Endodermal cell (in vitro differentiated cells): ENCODE measurements around the gene PACS1. TPM values are rescaled to one million over a fixed set of nuclear protein-coding genes. Genes with fewer than 3 reads are reported as not detected.

Experiments used
- DNase-seq: peaks from one replicate; pipeline ENCODE4 v3.0.0-alpha.2; 2017
- H3K27ac ChIP-seq: 2 replicates; pipeline ENCODE4 v1.5.1; 2013; ENCODE audit warnings: mild to moderate bottlenecking, low read depth, low read length, moderate library complexity
- H3K27me3 ChIP-seq: 2 replicates; pipeline ENCODE4 v1.6.1; 2013; ENCODE audit warnings: mild to moderate bottlenecking, low read length, moderate library complexity; ENCODE audit not compliant: insufficient read depth, control insufficient read depth, poor library complexity, severe bottlenecking
- H3K36me3 ChIP-seq: 2 replicates; pipeline ENCODE4 v1.7.0; 2013; ENCODE audit warnings: mild to moderate bottlenecking, low read length, moderate library complexity; ENCODE audit not compliant: control insufficient read depth, insufficient read depth
- H3K4me1 ChIP-seq: one replicate; pipeline ENCODE4 v1.7.0; 2013; ENCODE audit warnings: low read length; ENCODE audit not compliant: control insufficient read depth, insufficient read depth
- H3K4me3 ChIP-seq: 2 replicates; pipeline ENCODE4 v1.5.1; 2013; ENCODE audit warnings: mild to moderate bottlenecking, low read length, moderate library complexity
- H3K9ac ChIP-seq: 2 replicates; pipeline ENCODE4 v1.6.1; 2013; ENCODE audit warnings: mild to moderate bottlenecking, low read length, moderate library complexity; ENCODE audit not compliant: poor library complexity, severe bottlenecking; ENCODE audit errors: extremely low read depth
- H3K9me3 ChIP-seq: 2 replicates; pipeline ENCODE4 v1.6.1; 2013; ENCODE audit warnings: mild to moderate bottlenecking, low read length, moderate library complexity; ENCODE audit not compliant: control insufficient read depth
- H3K27ac Mint-ChIP-seq: 2 replicates; pipeline ENCODE4 v1.8.0; 2020; ENCODE audit warnings: mixed read lengths
- H3K27me3 Mint-ChIP-seq: 2 replicates; pipeline ENCODE4 v1.8.0; 2021; ENCODE audit warnings: mild to moderate bottlenecking, mixed read lengths; ENCODE audit not compliant: insufficient read depth
- H3K36me3 Mint-ChIP-seq: 2 replicates; pipeline ENCODE4 v1.8.0; 2020; ENCODE audit warnings: low read depth, mixed read lengths
- H3K4me1 Mint-ChIP-seq: 2 replicates; pipeline ENCODE4 v1.8.0; 2020; ENCODE audit warnings: mixed read lengths
- H3K4me3 Mint-ChIP-seq: 2 replicates; pipeline ENCODE4 v1.8.0; 2020; ENCODE audit warnings: mild to moderate bottlenecking, moderate library complexity, mixed read lengths
- H3K9me3 Mint-ChIP-seq: 2 replicates; pipeline ENCODE4 v1.8.0; 2020; ENCODE audit warnings: mild to moderate bottlenecking, mixed read lengths
- CTCF ChIP-seq: fragments of 200-600 bp; sonication (generic); conservative IDR thresholded peaks from 2 replicates; pipeline ENCODE4 v1.5.0; 2021; ENCODE audit warnings: antibody characterized with exemption, mild to moderate bottlenecking
- WGBS, 2 experiments: methylation state at CpG; one replicate each; pipeline versions ENCODE4 v1.1.5 to v1.1.7; 2013; ENCODE audit warnings: missing lambda C conversion rate in 2 of 2, mixed read lengths in 1 of 2; ENCODE audit not compliant: insufficient coverage in 1 of 2, insufficient read length in 1 of 2; 5-methylcytosine and 5-hydroxymethylcytosine counted together
- total RNA-seq, 2 donors: library from RNA; stranded (reverse); fragmentation: NEBNext Ultra II Directional in 1 of 2; extraction: Animal tissue kit (Norgen Biotek cat#: 25700) in 1 of 2; gene quantifications; 2 replicates in 1 of 2; 3 replicates in 1 of 2; pipeline ENCODE4 v1.2.1, GENCODE V29; 2021

Gene PACS1
- total RNA-seq, 2 donors from 2014 or later, result 67.0 to 67.1 TPM

- H3K9me3 Mint-ChIP-seq, result no peaks in the 10 kb centered on the region
- H3K4me3 Mint-ChIP-seq, result no peak overlapping the region
- DNase-seq, result peak; percentile 66
Observed at GRCh38 chr11:66228521-66228920, 158.4 kb downstream of the PACS1 start.

GRCh38 chr11:66230156-66230555, 160.1 kb downstream of the PACS1 start:
- no peak for TF ChIP-seq CTCF
- no peak overlapping the region for H3K27ac Mint-ChIP-seq

More at GRCh38 chr11:66228521-66228920, 158.4 kb downstream of the PACS1 start:
- Histone ChIP-seq H3K27ac (no peak overlapping the region), H3K36me3 (peaks cover 61% of the 10 kb centered on the region), H3K4me1 (no peaks in the 10 kb centered on the region), H3K9me3 (no peaks in the 10 kb centered on the region), H3K27me3 (no peaks in the 10 kb centered on the region), H3K4me3 (no peak overlapping the region), H3K9ac (no peak overlapping the region)
- TF ChIP-seq CTCF, result no peak
- Mint-ChIP-seq H3K4me1 (peaks cover 3% of the 10 kb centered on the region), H3K27me3 (no peaks in the 10 kb centered on the region), H3K36me3 (peaks cover 64% of the 10 kb centered on the region), H3K27ac (peak overlapping the region; percentile 89)
- WGBS, 2 experiments, result 87 to 95% methylated on average over 4 to 6 of the region's 6 CpGs

GRCh38 chr11:66230978-66231377, 160.9 kb downstream of the PACS1 start:
- Histone ChIP-seq H3K27me3 (no peaks in the 10 kb centered on the region), H3K9ac (no peak overlapping the region), H3K9me3 (no peaks in the 10 kb centered on the region), H3K36me3 (peaks cover 51% of the 10 kb centered on the region), H3K4me1 (no peaks in the 10 kb centered on the region), H3K27ac (no peak overlapping the region), H3K4me3 (no peak overlapping the region)
- Mint-ChIP-seq H3K36me3 (peaks cover 72% of the 10 kb centered on the region), H3K27ac (no peak overlapping the region), H3K9me3 (no peaks in the 10 kb centered on the region), H3K4me3 (no peak overlapping the region), H3K4me1 (peaks cover 3% of the 10 kb centered on the region), H3K27me3 (no peaks in the 10 kb centered on the region)
- 95 to 96% methylated on average over 14 of the region's 14 CpGs for WGBS, 2 experiments
- DNase-seq, result no peak
- no peak for TF ChIP-seq CTCF

More at GRCh38 chr11:66230156-66230555, 160.1 kb downstream of the PACS1 start:
- no peak overlapping the region for H3K27ac ChIP-seq
- H3K9me3 ChIP-seq, result no peaks in the 10 kb centered on the region
- no peaks in the 10 kb centered on the region for H3K27me3 ChIP-seq
- WGBS, 2 experiments, result 90 to 92% methylated on average over 6 of the region's 6 CpGs
- no peak overlapping the region for H3K4me3 ChIP-seq
- no peak overlapping the region for H3K9ac ChIP-seq
- Mint-ChIP-seq H3K36me3 (peaks cover 65% of the 10 kb centered on the region), H3K4me3 (no peak overlapping the region), H3K9me3 (no peaks in the 10 kb centered on the region), H3K4me1 (peaks cover 3% of the 10 kb centered on the region), H3K27me3 (no peaks in the 10 kb centered on the region)
- no peaks in the 10 kb centered on the region for H3K4me1 ChIP-seq
- DNase-seq, result no peak
- peaks cover 59% of the 10 kb centered on the region for H3K36me3 ChIP-seq
